Skeletal muscle tissue (tissue), 4 donors: ENCODE measurements around the gene KCNA10. TPM values are rescaled to one million over a fixed set of nuclear protein-coding genes. Genes with fewer than 3 reads are reported as not detected.

Experiments used
- H3K27ac ChIP-seq: one replicate; pipeline ENCODE4 v1.7.0; 2013; ENCODE audit warnings: mild to moderate bottlenecking, low read depth, low read length, inconsistent platforms
- H3K27me3 ChIP-seq, 3 donors: one replicate each; pipeline ENCODE4 v1.7.0; 2013; ENCODE audit warnings: low read length in 3 of 3; ENCODE audit not compliant: control insufficient read depth in 3 of 3, insufficient read depth in 3 of 3
- H3K36me3 ChIP-seq, 3 donors: one replicate each; pipeline ENCODE4 v1.7.0; 2013; ENCODE audit warnings: low read length in 3 of 3; ENCODE audit not compliant: control insufficient read depth in 3 of 3, insufficient read depth in 3 of 3
- H3K4me1 ChIP-seq, 3 donors: one replicate each; pipeline ENCODE4 v1.7.0; 2013; ENCODE audit warnings: low read length in 3 of 3, mild to moderate bottlenecking in 3 of 3; ENCODE audit not compliant: control insufficient read depth in 3 of 3, insufficient read depth in 3 of 3
- H3K4me3 ChIP-seq, 3 donors: one replicate each; pipeline ENCODE4 v1.7.0; 2013; ENCODE audit warnings: low read length in 3 of 3
- H3K9ac ChIP-seq, 3 donors: one replicate each; pipeline ENCODE4 v1.7.0; 2013; ENCODE audit warnings: low read length in 3 of 3, mild to moderate bottlenecking in 3 of 3, moderate library complexity in 2 of 3, low read depth in 1 of 3
- H3K9me3 ChIP-seq, 3 donors: one replicate each; pipeline ENCODE4 v1.7.0; 2013; ENCODE audit warnings: low read length in 3 of 3; ENCODE audit not compliant: control insufficient read depth in 3 of 3
- total RNA-seq: library from RNA; depleted of rRNA; stranded (reverse); fragments of >200 nt; gene quantifications from one replicate; pipeline ENCODE4 v1.2.3, GENCODE V29; 2014
- donor health status: Osteomylitis.

The KCNA10 gene
- total RNA-seq, 1 donor from 2014 or later: 0.52 TPM

DNA sequence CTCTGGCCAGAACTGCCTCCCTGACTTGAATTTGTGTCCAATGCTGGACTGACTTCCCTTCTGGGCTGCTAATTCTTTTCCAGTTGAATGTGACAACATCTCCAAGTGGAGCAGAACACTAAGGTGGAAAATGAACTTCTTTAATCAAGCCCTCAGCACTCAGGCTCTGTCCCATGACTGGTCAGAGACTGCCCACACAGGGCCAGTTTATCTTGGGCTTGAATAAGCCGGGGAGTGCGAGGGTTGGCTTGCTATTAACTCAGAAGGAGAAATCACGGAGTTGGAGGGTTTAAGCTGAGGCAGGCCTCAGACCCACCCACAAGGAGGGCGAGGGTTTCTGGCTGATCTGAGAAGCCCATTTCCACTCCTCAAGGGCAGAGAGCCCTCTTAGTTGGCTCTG lies 12.4 kb downstream of the KCNA10 start:
- no peaks in the 10 kb centered on the region for H3K36me3 ChIP-seq
- H3K27me3 ChIP-seq: peaks cover 0 to 7% (median 2%) of the 10 kb centered on the region in 3 donors

DNA sequence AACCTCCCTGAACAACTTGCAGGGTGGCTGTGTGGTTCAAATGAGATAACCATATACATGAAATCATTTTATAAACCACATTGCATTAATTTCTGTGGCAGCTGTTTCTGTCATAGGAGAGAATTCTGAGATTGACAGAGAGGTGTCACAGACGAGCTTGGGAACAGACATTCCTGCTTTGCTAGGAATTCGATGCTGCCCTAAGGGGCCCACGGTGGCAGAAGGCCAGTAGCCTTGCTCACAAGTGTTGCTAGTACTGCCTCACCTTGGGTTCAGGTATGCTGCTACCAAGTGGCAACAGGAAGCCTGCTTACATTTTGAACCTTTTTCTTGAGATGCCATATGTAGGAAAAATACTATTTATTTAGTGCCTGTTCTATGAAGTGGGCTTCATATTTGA lies 13.4 kb downstream of the KCNA10 start:
- Histone ChIP-seq H3K9me3 (no peaks in the 10 kb centered on the region), H3K27ac (no peak overlapping the region), H3K4me3 (no peak overlapping the region), H3K9ac (no peak overlapping the region), H3K36me3 (no peaks in the 10 kb centered on the region), H3K4me1 (no peaks in the 10 kb centered on the region), H3K27me3 (peaks cover 0 to 7% (median 2%) of the 10 kb centered on the region in 3 donors)

More for the DNA sequence above, 12.4 kb downstream of the KCNA10 start:
- no peaks in the 10 kb centered on the region for H3K9me3 ChIP-seq
- no peak overlapping the region for H3K27ac ChIP-seq
- H3K4me3 ChIP-seq: no peak overlapping the region
- H3K9ac ChIP-seq: no peak overlapping the region
- H3K4me1 ChIP-seq: no peaks in the 10 kb centered on the region

DNA sequence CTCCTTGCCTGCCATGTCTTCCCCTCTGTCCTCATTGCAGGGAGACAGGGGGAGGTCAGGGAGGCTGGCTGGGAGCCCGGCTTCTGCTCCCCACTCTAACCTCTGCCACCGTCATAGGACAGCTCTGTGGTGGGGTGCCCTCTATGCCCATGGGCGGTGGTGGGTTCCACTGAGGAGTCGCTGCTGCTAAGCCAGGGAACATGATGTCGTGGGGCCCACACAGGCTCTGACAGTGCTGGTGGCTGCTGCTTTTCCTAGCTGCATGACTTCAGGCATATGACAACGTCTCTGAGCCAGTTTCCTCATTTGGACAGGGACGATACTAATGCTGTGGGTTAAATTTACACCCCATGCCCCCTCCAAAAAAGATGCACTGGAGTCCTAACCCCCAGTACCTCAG lies 14.7 kb downstream of the KCNA10 start:
- H3K9ac ChIP-seq: no peak overlapping the region
- no peaks in the 10 kb centered on the region for H3K4me1 ChIP-seq
- H3K9me3 ChIP-seq: no peaks in the 10 kb centered on the region
- H3K27ac ChIP-seq: no peak overlapping the region
- no peak overlapping the region for H3K4me3 ChIP-seq
- H3K27me3 ChIP-seq: peaks cover 0 to 7% (median 2%) of the 10 kb centered on the region in 3 donors
- no peaks in the 10 kb centered on the region for H3K36me3 ChIP-seq

DNA sequence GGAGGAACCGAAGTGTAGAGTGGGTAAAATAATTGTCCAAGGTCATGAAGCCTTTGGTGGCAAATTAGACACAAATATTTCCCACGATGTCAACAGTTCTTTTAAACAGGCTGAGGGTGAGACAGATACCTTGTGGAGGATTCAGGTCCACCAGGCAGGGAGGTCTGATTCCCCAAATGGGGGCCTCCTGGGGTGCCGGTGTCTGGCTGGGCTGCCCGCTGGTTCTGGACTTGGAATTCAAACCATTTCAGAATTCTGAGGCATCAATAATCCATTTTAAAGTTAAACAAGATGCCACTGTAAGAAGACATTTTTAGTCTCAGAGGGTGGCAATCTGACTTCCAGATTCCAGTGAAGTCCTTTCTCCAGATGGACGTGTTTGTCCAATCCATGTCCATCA lies 15.5 kb downstream of the KCNA10 start:
- Histone ChIP-seq H3K9me3 (no peaks in the 10 kb centered on the region), H3K27me3 (peaks cover 0 to 7% (median 2%) of the 10 kb centered on the region in 3 donors), H3K9ac (no peak overlapping the region), H3K36me3 (no peaks in the 10 kb centered on the region), H3K4me3 (no peak overlapping the region), H3K4me1 (no peaks in the 10 kb centered on the region), H3K27ac (no peak overlapping the region)

DNA sequence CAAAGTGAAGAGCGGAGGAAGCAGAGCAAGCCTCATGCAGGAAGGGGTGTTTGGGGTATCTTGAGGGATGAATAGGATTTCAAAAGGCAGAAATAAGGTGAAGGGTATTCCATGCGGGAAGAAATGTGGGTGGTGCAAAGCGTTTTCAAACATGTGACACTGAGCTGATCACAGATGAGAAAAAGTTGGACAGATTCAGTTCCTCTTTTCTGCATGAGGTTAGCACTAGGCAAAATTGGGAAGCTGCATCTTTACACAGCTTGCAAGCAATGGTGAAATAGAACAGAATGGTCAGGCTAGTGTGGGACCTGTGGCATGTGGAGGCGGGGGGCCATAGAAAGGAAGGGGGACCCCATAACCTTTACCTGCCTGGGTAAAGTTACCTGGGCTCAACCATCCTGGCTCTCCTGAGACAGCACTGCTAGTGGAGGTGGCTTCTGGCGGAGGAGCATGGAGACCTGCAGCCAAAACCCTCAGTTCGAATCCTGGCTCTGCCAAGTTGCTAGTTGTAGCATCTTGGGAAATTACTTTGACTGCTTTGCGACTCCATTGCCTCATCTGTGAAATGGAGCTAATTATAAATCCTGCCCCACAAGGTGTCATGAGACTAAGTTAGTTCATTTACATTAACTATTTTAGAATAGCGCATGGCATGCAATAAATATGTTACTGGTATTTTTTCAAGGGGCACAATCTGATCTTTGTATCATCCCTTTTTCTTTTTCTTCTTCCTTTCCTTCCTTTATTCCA lies 16.4 kb downstream of the KCNA10 start:
- H3K36me3 ChIP-seq: no peaks in the 10 kb centered on the region
- no peak overlapping the region for H3K9ac ChIP-seq
- no peak overlapping the region for H3K27ac ChIP-seq
- H3K4me1 ChIP-seq: no peaks in the 10 kb centered on the region
- H3K4me3 ChIP-seq: no peak overlapping the region
- peaks cover 0 to 7% (median 2%) of the 10 kb centered on the region in 3 donors for H3K27me3 ChIP-seq
- no peaks in the 10 kb centered on the region for H3K9me3 ChIP-seq

DNA sequence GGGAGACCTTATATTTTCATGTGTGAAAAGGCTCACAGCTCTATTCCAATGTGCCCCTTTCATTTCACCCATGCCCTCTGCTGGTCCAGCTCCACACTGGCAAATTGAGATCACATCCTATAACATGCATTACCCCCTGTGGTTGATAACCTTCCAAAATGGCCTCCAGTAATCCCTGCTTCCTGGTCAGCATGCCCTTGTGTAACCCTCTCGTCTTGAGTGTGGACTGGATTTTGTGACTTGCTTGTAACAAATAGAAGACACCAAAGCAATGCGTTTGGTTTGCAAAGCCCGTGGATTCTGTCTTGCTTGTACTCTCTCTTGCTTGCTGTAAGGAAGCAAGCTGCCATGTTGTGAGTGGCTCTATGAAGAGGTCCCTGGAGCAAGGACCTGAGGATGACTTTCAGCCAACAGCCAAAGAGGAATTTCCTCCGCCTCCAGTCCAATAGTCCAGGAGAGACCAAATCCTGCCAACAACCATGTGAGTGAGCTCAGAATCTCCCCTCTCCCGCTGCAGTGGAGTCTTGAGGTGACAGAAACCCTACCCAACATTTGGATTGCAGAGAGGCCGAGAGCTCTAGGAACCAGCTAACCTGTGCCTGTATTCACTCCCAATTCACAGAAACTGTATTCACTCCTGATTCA lies 17.4 kb downstream of the KCNA10 start:
- Histone ChIP-seq H3K4me3 (no peak overlapping the region), H3K9me3 (no peaks in the 10 kb centered on the region), H3K27me3 (peaks cover 0 to 7% (median 2%) of the 10 kb centered on the region in 3 donors), H3K36me3 (no peaks in the 10 kb centered on the region), H3K27ac (no peak overlapping the region), H3K4me1 (no peaks in the 10 kb centered on the region), H3K9ac (no peak overlapping the region)

DNA sequence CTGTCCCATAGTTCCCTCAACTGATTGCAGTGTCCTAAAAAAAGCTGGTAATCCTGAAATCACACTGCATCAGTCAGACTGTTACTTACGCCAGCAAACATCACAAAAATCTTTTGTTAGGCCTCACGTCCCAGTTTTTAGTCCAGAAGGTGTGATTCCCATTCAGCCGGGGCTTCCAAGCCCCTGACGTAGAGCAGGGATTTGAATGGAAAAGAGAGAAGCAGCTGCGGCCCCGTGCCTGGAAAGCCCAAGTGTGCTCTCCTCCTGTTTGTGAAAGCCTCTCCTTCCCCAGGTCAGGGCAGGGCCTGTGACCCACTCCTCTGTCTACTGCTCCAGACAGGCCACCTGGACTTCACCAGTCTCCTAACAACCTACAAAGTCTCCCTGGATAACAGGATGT lies 20.7 kb downstream of the KCNA10 start:
- no peaks in the 10 kb centered on the region for H3K4me1 ChIP-seq
- H3K9me3 ChIP-seq: no peaks in the 10 kb centered on the region
- H3K27ac ChIP-seq: no peak overlapping the region

DNA sequence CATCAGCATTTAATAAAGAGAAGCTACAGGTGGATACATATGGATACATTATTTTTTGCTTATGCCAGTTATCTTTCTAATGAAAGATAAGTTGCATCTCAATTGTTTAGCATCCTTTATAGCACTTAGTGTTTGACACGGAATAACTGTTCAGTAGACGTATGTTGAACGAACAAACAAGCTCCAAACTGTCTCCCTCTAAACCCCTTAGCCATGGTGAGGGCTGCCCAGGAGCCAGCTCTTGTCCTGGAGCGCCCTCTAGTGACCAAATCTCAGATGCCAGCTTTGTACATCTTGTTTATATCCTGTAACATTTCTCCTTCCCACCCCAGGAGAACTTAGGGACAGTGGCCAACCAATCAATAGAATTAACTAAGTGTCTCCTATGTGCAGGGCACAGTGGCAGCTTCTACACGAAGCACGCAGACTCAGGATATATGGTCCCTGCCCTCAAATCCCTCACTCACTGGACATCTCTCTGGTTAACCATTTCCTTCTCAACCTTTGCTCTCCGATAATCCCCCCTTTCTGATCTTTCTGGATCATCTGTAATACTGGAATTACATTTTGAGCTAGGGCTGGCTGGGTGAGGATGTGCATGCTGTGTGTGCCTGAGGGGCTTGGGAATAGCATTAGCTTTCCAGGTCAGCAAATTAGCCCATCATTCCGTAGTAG lies 22.9 kb downstream of the KCNA10 start:
- Histone ChIP-seq H3K9me3 (no peaks in the 10 kb centered on the region), H3K36me3 (no peaks in the 10 kb centered on the region), H3K27me3 (no peaks in the 10 kb centered on the region), H3K27ac (no peak overlapping the region), H3K4me3 (no peak overlapping the region), H3K4me1 (no peaks in the 10 kb centered on the region), H3K9ac (no peak overlapping the region)

More for the DNA sequence above, 20.7 kb downstream of the KCNA10 start:
- H3K36me3 ChIP-seq: no peaks in the 10 kb centered on the region
- H3K27me3 ChIP-seq: no peaks in the 10 kb centered on the region
- no peak overlapping the region for H3K4me3 ChIP-seq
- H3K9ac ChIP-seq: no peak overlapping the region

DNA sequence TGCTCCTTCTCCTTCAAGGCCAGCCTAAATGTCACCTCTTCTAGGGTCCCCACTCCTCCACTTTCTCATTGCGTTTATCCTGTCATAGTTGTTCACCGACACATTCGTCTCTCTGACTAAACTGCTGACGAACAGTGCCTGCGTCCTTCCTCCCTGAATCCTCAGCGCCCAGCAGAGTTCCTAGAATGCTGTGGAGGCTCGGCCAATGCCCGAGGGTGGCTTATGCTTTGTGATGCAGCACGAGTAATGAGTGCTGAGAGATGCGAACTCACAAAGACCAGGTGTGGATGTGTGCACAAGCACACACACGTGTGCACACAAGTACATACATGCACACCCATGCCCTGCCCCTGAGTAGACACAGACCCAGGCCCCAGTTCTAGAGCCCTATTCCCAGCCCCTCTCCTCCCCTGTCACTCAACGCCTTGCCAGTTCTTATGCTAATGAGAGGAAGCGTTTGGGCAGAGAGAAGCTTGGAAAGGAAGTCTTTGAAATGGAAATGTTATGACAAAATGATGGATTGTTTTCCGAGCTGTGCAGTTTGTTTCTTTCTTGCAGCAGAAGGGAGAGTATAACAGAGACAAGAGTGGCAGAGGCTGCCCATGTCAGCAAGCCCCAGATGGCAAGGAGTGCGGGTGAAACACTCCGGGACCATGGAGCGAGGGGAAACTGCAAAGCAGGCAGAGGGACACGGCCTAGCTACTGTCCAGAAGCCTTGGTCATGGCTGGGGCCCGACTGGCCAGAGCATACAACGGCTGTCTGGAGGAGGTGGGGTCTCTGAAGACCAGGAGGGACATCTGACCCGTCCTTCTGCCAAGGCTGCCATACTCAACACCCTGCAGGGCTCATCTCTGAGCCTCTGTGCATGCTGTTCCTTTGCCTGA lies 24.2 kb downstream of the KCNA10 start:
- Histone ChIP-seq H3K27me3 (no peaks in the 10 kb centered on the region), H3K36me3 (no peaks in the 10 kb centered on the region), H3K9ac (no peak overlapping the region), H3K4me3 (no peak overlapping the region), H3K27ac (no peak overlapping the region), H3K4me1 (no peaks in the 10 kb centered on the region), H3K9me3 (no peaks in the 10 kb centered on the region)
